H1 (cell line): ENCODE results near the gene NKG7. TPM values are rescaled to one million over a fixed set of nuclear protein-coding genes. Genes with fewer than 3 reads are reported as not detected.
A peak's percentile ranks its signal among the peaks of the same experiment; 100 is the strongest.

Experiments
- CHD7 ChIP-seq: fragments of 300-600 bp; sonication (generic); IDR thresholded peaks from 2 replicates; pipeline ENCODE4 v1.7.1; 2012; ENCODE audit warnings: low read length, moderate library complexity, mild to moderate bottlenecking, inconsistent platforms; ENCODE audit not compliant: insufficient replicate concordance
- E2F6 ChIP-seq: IDR thresholded peaks from 2 replicates; pipeline ENCODE4 v1.6.1; 2012; ENCODE audit warnings: inconsistent platforms
- KDM4A ChIP-seq: IDR thresholded peaks from one replicate; pipeline ENCODE4 v1.7.1; 2012; ENCODE audit warnings: low read depth, mild to moderate bottlenecking, moderate library complexity, low read length, inconsistent platforms; ENCODE audit not compliant: severe bottlenecking
- POLR2AphosphoS5 ChIP-seq: IDR thresholded peaks from 2 replicates; pipeline ENCODE4 v1.6.1; 2011; ENCODE audit warnings: low read depth, low read length
- RFX5 ChIP-seq: IDR thresholded peaks from 2 replicates; pipeline ENCODE4 v1.6.1; 2011; ENCODE audit warnings: low read depth, low read length, improper control_type of control experiment, borderline replicate concordance
- SAP30 ChIP-seq: fragments of 300-600 bp; sonication (generic); IDR thresholded peaks from 2 replicates; pipeline ENCODE4 v1.7.1; 2012; ENCODE audit warnings: low read length, moderate library complexity, mild to moderate bottlenecking, inconsistent platforms; ENCODE audit not compliant: insufficient read depth, insufficient replicate concordance
- polyA plus RNA-seq, 7 experiments: library from polyadenylated mRNA; depleted of rRNA in 3 of 7; stranded (reverse) in 5 of 7; unstranded in 2 of 7; fragments of >200 nt in 5 of 7; fragments of 200-250 nt in 2 of 7; gene quantifications; 1 replicate in 5 of 7; 2 replicates in 1 of 7; 4 replicates in 1 of 7; pipeline versions ENCODE4 v1.2.1 to v1.2.3, GENCODE V29; 2011 to 2013; ENCODE audit warnings: missing spikeins in 2 of 7, mixed read lengths in 2 of 7
- total RNA-seq: library from RNA; stranded (reverse); fragmentation: NEBNext Ultra II Directional; extraction: Animal tissue kit (Norgen Biotek cat#: 25700); gene quantifications from 2 replicates; pipeline ENCODE4 v1.2.1, GENCODE V29; 2021
- TF ChIP-seq, protein P1 (sequence below): IDR thresholded peaks from 2 replicates; pipeline ENCODE4 v1.6.1; 2011; ENCODE audit warnings: low read length, improper control_type of control experiment

NKG7 gene
- total and polyA plus RNA-seq, 2 of the 8 experiments (the other 6 are each of a cell fraction or from before 2014, with no cell fraction given): not detected

DNA sequence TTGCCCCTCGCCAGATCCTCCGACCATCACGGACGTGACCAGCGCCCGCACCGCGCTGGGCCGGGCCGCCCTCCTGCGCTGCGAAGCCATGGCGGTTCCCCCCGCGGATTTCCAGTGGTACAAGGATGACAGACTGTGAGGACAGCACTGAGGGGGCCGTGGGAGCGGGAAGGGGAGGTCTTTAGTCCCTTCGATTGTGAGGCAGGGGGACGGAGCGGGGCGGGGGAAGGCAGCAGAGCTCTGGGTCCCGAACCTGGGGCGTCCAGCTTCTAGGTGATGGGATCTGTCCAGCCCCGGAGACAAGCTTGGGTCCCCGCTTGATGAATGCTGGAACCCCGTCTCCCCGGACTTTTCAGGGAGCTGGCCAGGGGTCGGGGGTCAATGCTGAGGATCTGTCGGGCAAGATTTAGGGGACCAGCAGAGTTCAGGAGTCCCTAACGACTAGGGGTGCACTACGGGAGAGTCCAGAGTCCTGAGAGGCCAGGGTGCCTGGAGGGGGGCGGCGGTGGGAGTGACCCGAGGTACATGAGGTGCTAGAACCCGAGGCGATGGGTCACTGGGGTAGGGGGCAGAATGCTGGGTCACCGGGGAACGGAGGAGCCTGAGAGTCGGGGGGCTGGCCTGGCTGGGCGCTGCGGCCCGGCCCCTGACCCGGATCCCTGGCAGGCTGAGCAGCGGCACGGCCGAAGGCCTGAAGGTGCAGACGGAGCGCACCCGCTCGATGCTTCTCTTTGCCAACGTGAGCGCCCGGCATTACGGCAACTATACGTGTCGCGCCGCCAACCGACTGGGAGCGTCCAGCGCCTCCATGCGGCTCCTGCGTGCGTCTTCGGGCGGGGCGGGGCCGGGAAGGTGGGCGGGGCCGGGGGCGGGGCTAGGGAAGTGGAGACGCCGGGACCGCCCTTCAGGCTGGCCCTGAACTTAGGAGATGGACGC is 45.1 kb downstream of the NKG7 start (continued):
- TF ChIP-seq CHD7 (no peak), KDM4A (peak; percentile 76), RFX5 (no peak), E2F6 (0 out of 2 replicates have a peak, but pooled peaks have one; percentile 28), POLR2AphosphoS5 (peak; percentile 69), SAP30 (no peak)
- TF ChIP-seq, protein P1, sequence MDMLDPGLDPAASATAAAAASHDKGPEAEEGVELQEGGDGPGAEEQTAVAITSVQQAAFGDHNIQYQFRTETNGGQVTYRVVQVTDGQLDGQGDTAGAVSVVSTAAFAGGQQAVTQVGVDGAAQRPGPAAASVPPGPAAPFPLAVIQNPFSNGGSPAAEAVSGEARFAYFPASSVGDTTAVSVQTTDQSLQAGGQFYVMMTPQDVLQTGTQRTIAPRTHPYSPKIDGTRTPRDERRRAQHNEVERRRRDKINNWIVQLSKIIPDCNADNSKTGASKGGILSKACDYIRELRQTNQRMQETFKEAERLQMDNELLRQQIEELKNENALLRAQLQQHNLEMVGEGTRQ: no peak
